ENCODE measurements around the gene URAD. TPM values are rescaled to one million over a fixed set of nuclear protein-coding genes. Genes with fewer than 3 reads are reported as not detected.

The URAD gene
- total RNA-seq, 4 donors from 2014 or later, result not detected

- H3K4me1 ChIP-seq, result no peaks in the 10 kb centered on the region
- no peaks in the 10 kb centered on the region for H3K36me3 ChIP-seq
- no peak for TF ChIP-seq CTCF (IDR thresholded peaks at IDR 0.05)
- TF ChIP-seq POLR2A (IDR thresholded peaks at IDR 0.05), result no peak
- no peaks in the 10 kb centered on the region for H3K27me3 ChIP-seq
- H3K9me3 ChIP-seq, result no peaks in the 10 kb centered on the region
- DNase-seq, result no peak
- H3K27ac ChIP-seq, result no peak overlapping the region
- intact Hi-C loops (cut with DNase I; ENCODE audit: low total_unique reads), result no loop called here
- no peak overlapping the region for H3K4me3 ChIP-seq
Measured at GRCh38 chr13:28000567-28000966, 12.1 kb upstream of the URAD start.

DNA sequence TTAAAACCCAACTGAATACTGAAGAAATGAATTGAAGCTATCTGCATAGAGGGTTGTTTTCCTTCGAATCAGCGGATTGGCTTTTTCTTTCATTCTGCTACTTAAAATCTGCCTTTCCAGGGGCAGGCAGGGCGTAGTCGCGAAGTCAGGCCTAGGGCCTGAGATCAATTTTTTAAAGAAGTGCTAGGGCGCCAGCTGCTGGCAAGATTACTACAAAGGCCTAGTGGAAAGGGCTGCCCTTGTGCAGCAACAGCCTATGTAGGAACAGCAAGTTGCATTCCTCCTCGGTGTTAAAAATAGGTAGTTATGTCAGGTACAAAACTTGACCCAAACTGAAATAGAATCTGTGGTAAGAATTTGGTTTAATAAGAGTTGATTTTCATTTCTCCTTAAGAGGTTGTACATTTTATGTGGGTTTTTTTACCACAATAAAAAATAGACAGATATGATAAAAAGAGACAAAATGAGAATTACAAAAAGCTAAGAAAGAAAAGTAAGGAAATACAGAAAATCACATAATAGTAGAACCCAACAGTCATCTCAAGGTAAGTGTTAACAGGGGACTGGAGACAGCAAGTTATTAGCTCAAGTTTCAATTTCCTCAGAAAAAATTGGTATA lies 9.5 kb upstream of the URAD start:
- intact Hi-C loops (cut with DNase I; ENCODE audit: low total_unique reads), result no loop called here
- no peak for DNase-seq
- no peaks in the 10 kb centered on the region for H3K9me3 ChIP-seq
- no peaks in the 10 kb centered on the region for H3K27me3 ChIP-seq
- H3K4me1 ChIP-seq, result no peaks in the 10 kb centered on the region
- H3K36me3 ChIP-seq, result no peaks in the 10 kb centered on the region
- H3K4me3 ChIP-seq, result no peak overlapping the region
- H3K27ac ChIP-seq, result no peak overlapping the region
- no peak for TF ChIP-seq CTCF (IDR thresholded peaks at IDR 0.05)
- TF ChIP-seq POLR2A (IDR thresholded peaks at IDR 0.05), result no peak

- TF ChIP-seq CTCF (IDR thresholded peaks at IDR 0.05), result no peak
- TF ChIP-seq POLR2A (IDR thresholded peaks at IDR 0.05), result no peak
- H3K4me1 ChIP-seq, result no peaks in the 10 kb centered on the region
- no peaks in the 10 kb centered on the region for H3K9me3 ChIP-seq
- no peak overlapping the region for H3K4me3 ChIP-seq
- H3K27ac ChIP-seq, result no peak overlapping the region
- no peak for DNase-seq
- no peaks in the 10 kb centered on the region for H3K36me3 ChIP-seq
- intact Hi-C loops (cut with DNase I; ENCODE audit: low total_unique reads), result no loop called here
- no peaks in the 10 kb centered on the region for H3K27me3 ChIP-seq
Measured at GRCh38 chr13:27991881-27992280, 3.4 kb upstream of the URAD start.

DNA sequence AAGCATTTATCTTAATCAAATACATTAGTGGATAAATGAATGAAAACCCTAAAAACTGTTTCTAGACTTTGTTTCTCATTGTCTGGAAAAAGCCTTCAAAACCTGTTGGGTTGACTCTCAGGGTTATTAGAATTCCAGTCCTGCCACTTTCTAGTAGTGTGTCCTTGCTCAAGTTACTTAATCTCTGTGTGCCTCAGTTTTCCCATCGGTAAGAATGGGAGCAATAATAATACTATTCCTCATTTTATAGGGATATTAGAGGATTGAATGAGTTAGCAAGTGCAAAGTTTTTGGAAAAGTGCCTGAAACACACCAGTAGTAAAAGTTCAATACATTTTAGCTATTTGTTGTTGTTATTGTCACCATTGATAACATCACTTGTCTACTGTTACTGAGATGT lies 2.9 kb downstream of the URAD start:
- no peak for TF ChIP-seq POLR2A (IDR thresholded peaks at IDR 0.05)
- TF ChIP-seq CTCF (IDR thresholded peaks at IDR 0.05), result no peak
- no peak for DNase-seq
- intact Hi-C loops (cut with DNase I; ENCODE audit: low total_unique reads), result loop anchor here (10.0 kb wide), 1 partner anchor 621 kb away; no protein-coding TSS in a partner anchor
- Histone ChIP-seq H3K27me3 (peaks cover 0 to 13% of the 10 kb centered on the region in 2 donors), H3K9me3 (no peaks in the 10 kb centered on the region), H3K4me3 (no peak overlapping the region), H3K36me3 (no peaks in the 10 kb centered on the region), H3K27ac (no peak overlapping the region), H3K4me1 (no peaks in the 10 kb centered on the region)

DNA sequence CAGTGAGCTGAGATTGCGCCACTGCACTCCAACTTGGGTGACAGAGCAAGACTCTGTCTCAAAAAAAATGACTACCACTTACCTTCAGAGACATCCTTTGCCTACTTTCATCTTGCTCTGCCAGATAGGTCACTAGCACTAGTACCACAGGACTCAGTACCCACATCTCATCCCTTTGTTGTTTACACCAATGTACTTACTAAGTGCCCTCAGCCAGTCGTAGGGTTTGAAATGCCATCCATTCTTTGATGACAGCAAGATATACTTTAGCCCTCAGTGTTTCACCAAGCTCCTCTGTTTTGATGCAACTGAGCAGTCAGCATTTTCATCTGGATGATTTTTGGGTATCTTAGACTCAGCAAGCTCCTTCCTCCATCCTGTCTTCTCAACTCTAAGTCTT lies 6.1 kb downstream of the URAD start:
- no peak for DNase-seq
- Histone ChIP-seq H3K27ac (no peak overlapping the region), H3K4me1 (peaks cover 0 to 16% of the 10 kb centered on the region in 2 donors), H3K36me3 (no peaks in the 10 kb centered on the region), H3K4me3 (no peak overlapping the region), H3K27me3 (peaks cover 0 to 34% of the 10 kb centered on the region in 2 donors), H3K9me3 (no peaks in the 10 kb centered on the region)
- TF ChIP-seq POLR2A (IDR thresholded peaks at IDR 0.05) (no peak), CTCF (IDR thresholded peaks at IDR 0.05) (no peak)
- intact Hi-C loops (cut with DNase I; ENCODE audit: low total_unique reads), result loop anchor here (10.0 kb wide), 1 partner anchor 618 kb away; no protein-coding TSS in a partner anchor
